A673 (cell line): ENCODE results near the gene MEP1A. TPM values are rescaled to one million over a fixed set of nuclear protein-coding genes. Genes with fewer than 3 reads are reported as not detected.
"Not testable (repeated sequence)": the region's sequence is repeated elsewhere in the genome, so short reads cannot be mapped to it uniquely, and the experiment has no call there.

Experiments
- BruUV-seq: library from RNA; stranded (reverse); fragments of 400-500 nt; replicated peaks from 2 replicates; lab custom pipeline; 2021; lab: Mats Ljungman, UMichigan
- CTCF ChIA-PET: fragments of 300-600 bp; sonication (Branson Sonifier 250); formaldehyde crosslinking; loops from one replicate; lab custom pipeline; 2022; ENCODE audit warnings: antibody characterized with exemption; lab: Charles Lee
- POLR2A ChIA-PET: fragments of 300-600 bp; sonication (Branson Sonifier 250); formaldehyde crosslinking; loops from one replicate; lab custom pipeline; 2022; ENCODE audit warnings: antibody characterized with exemption; ENCODE audit not compliant: low non-redundant PET; lab: Charles Lee
- DNase-seq: peaks from one replicate; pipeline ENCODE4 v3.0.0-alpha.2; 2015; ENCODE audit warnings: low spot score
- H3K27ac ChIP-seq: fragments of 200-600 bp; sonication (generic); 2 replicates; pipeline ENCODE4 v1.5.1; 2016; ENCODE audit warnings: mixed run types, low read depth, mild to moderate bottlenecking, mixed read lengths, antibody characterized with exemption, low read length; ENCODE audit not compliant: poor library complexity, severe bottlenecking
- H3K27me3 ChIP-seq: fragments of 200-600 bp; sonication (generic); replicated peaks from 2 replicates; pipeline ENCODE4 v1.6.1; 2017; ENCODE audit warnings: mixed run types, low read depth, mild to moderate bottlenecking, mixed read lengths, antibody characterized with exemption, low read length; ENCODE audit not compliant: insufficient read depth, poor library complexity
- H3K36me3 ChIP-seq: fragments of 200-600 bp; sonication (generic); 2 replicates; pipeline ENCODE4 v1.6.1; 2016; ENCODE audit warnings: mixed run types, mild to moderate bottlenecking, mixed read lengths, antibody characterized with exemption, low read length; ENCODE audit not compliant: insufficient read depth, poor library complexity, severe bottlenecking
- H3K4me1 ChIP-seq: fragments of 200-600 bp; sonication (generic); 2 replicates; pipeline ENCODE4 v1.6.1; 2017; ENCODE audit warnings: mixed run types, mild to moderate bottlenecking, mixed read lengths, antibody characterized with exemption, low read length; ENCODE audit not compliant: insufficient read depth, poor library complexity, severe bottlenecking
- H3K4me3 ChIP-seq: fragments of 200-600 bp; sonication (generic); 2 replicates; pipeline ENCODE4 v1.5.1; 2016; ENCODE audit warnings: low read depth, mixed run types, mild to moderate bottlenecking, mixed read lengths, low read length; ENCODE audit not compliant: poor library complexity, severe bottlenecking
- H3K9me3 ChIP-seq: fragments of 200-600 bp; sonication (generic); 2 replicates; pipeline ENCODE4 v1.6.1; 2016; ENCODE audit warnings: mixed run types, low read depth, mild to moderate bottlenecking, mixed read lengths, antibody characterized with exemption, low read length; ENCODE audit not compliant: poor library complexity, severe bottlenecking
- CTCF ChIP-seq: fragments of 300-800, 200-600 bp; sonication (generic); conservative IDR thresholded peaks from 2 replicates; pipeline ENCODE4 v1.5.1; 2017; ENCODE audit warnings: low read depth, mild to moderate bottlenecking, antibody characterized with exemption, low read length, moderate library complexity, mixed read lengths
- EZH2 ChIP-seq: fragments of 200-600 bp; sonication (generic); IDR thresholded peaks from 2 replicates; pipeline ENCODE4 v1.6.1; 2017; ENCODE audit warnings: borderline replicate concordance, low read depth, mild to moderate bottlenecking, mixed read lengths, antibody characterized with exemption, low read length; ENCODE audit not compliant: poor library complexity, severe bottlenecking
- intact Hi-C: fragments of 100-400 bp; cut with micrococcal nuclease; formaldehyde crosslinking; loops from one replicate; pipeline ENCODE4 v1.10.0; 2022; ENCODE audit not compliant: unreplicated experiment
- total RNA-seq: library from RNA; stranded (reverse); gene quantifications from 2 replicates; pipeline ENCODE4 v1.2.3, GENCODE V29; 2021

The MEP1A gene
- total RNA-seq, 1 experiment from 2014 or later: not detected

GRCh38 chr6:46848684-46849360 lies 55.6 kb downstream of the MEP1A start:
- Histone ChIP-seq H3K27ac (no peak overlapping the region), H3K27me3 (no peaks in the 10 kb centered on the region), H3K4me1 (no peaks in the 10 kb centered on the region), H3K36me3 (no peaks in the 10 kb centered on the region), H3K4me3 (no peak overlapping the region), H3K9me3 (no peaks in the 10 kb centered on the region)
- TF ChIP-seq CTCF (peak; percentile 97), EZH2 (no peak)
- intact Hi-C loops: loop anchor here (2.0 to 5.0 kb wide), 3 partner anchors 142 to 463 kb away; no protein-coding TSS in a partner anchor
- POLR2A ChIA-PET: no interaction called here
- DNase-seq: peak; percentile 81
- BruUV-seq: no TSS peak
- CTCF ChIA-PET: interaction anchor here (0.6 to 1.7 kb wide), 3 partner anchors 11 to 145 kb away, joined by 3 to 5 read pairs (median 4); no protein-coding TSS in a partner anchor

GRCh38 chr6:46849361-46849690 lies 56.1 kb downstream of the MEP1A start:
- BruUV-seq: no TSS peak
- no peak overlapping the region for H3K4me3 ChIP-seq
- TF ChIP-seq CTCF (no peak), EZH2 (no peak)
- intact Hi-C loops: loop anchor here (2.0 to 5.0 kb wide), 3 partner anchors 141 to 463 kb away; no protein-coding TSS in a partner anchor
- no peaks in the 10 kb centered on the region for H3K27me3 ChIP-seq
- H3K9me3 ChIP-seq: no peaks in the 10 kb centered on the region
- H3K27ac ChIP-seq: no peak overlapping the region
- ChIA-PET POLR2A (no interaction called here), CTCF (interaction anchor here (0.6 to 1.7 kb wide), 3 partner anchors 10 to 145 kb away, joined by 3 to 5 read pairs (median 4); no protein-coding TSS in a partner anchor)
- H3K4me1 ChIP-seq: no peaks in the 10 kb centered on the region
- no peaks in the 10 kb centered on the region for H3K36me3 ChIP-seq
- DNase-seq: no peak

GRCh38 chr6:46850792-46851191 lies 57.6 kb downstream of the MEP1A start:
- intact Hi-C loops: no loop called here
- ChIA-PET CTCF (no interaction called here), POLR2A (no interaction called here)
- TF ChIP-seq CTCF (no peak), EZH2 (no peak)
- Histone ChIP-seq H3K27me3 (no peaks in the 10 kb centered on the region), H3K9me3 (no peaks in the 10 kb centered on the region), H3K4me1 (no peaks in the 10 kb centered on the region), H3K27ac (no peak overlapping the region), H3K36me3 (no peaks in the 10 kb centered on the region), H3K4me3 (no peak overlapping the region)
- no TSS peak for BruUV-seq
- DNase-seq: no peak

- H3K4me1 ChIP-seq, DNase-seq, BruUV-seq, H3K27me3 ChIP-seq, intact Hi-C loops, H3K27ac ChIP-seq, CTCF ChIA-PET, POLR2A ChIA-PET, H3K4me3 ChIP-seq, H3K36me3 ChIP-seq, H3K9me3 ChIP-seq: not testable (repeated sequence)
Measured at GRCh38 chr6:46851576-46851975, 58.4 kb downstream of the MEP1A start.
